HL-60/S4 treated with retinoic acid at 250 ng/mL for 4 days and 3 days (cell line): ENCODE measurements around the gene GPR4.
"Not testable (repeated sequence)": the region's sequence is repeated elsewhere in the genome, so short reads cannot be mapped to it uniquely, and the experiment has no call there.

ENCODE experiments used
- in situ Hi-C: fragments of 300-500 bp; cut with MboI; formaldehyde crosslinking; loops from 2 replicates; pipeline ENCODE4 v1.7.0; 2022; ENCODE audit warnings: low sequenced_read_pairs

Gene GPR4

DNA sequence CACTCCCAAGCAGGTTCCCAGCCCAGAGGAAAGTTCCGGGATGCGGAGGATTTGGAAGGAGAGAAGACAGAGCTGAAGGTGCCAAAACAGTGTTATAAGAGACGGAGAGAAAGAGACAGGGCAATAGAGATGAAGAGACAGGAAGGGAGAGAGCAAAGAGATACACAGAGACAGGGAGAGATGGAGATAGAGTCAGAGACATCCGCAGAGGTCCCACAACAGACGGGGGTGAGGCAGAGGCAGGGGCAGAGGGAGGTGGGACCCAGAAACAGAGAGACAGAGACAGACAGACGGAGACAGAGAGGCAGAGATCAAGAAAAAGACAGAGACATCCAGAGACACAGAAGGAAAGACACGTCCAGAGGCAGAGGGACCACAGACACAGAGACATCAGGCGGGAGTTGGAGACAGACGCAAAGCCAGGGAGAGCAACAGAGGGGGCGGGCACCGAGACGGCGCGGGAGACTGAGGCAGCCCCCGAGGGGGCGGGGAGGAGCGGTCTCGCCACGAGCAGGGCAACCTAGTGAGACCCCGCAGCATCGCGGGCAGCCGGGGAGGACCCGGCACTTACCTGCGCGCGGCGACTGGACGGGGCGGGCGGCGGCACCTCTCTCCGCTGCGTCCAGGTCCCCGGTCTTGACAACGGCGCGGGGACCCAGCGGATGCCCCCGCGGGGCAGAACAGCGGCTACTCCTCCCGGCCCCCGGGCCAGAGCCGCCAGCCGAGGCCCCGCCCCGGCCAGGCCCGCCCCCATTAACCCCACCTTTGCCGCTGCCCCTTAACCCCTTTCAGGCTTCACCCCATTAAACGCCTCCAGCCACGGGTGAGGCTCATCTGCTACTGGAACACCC is at the start of gene GPR4:
TSS of gene GPR4 (minus strand) at position 689 of the 851 bp plus-strand sequence. CDS start 10,346 bp downstream, outside the sequence.
- in situ Hi-C loops: no loop called here

GRCh38 chr19:45650722-45651121 is 48.7 kb upstream of the GPR4 start:
- in situ Hi-C loops: no loop called here

GRCh38 chr19:45646345-45646698 is 44.3 kb upstream of the GPR4 start:
- in situ Hi-C loops: no loop called here

- in situ Hi-C loops: no loop called here
These were observed 43.8 kb upstream of the GPR4 start for GRCh38 chr19:45645631-45646344.

- in situ Hi-C loops: no loop called here
These were observed 43.1 kb upstream of the GPR4 start for GRCh38 chr19:45645068-45645630.

DNA sequence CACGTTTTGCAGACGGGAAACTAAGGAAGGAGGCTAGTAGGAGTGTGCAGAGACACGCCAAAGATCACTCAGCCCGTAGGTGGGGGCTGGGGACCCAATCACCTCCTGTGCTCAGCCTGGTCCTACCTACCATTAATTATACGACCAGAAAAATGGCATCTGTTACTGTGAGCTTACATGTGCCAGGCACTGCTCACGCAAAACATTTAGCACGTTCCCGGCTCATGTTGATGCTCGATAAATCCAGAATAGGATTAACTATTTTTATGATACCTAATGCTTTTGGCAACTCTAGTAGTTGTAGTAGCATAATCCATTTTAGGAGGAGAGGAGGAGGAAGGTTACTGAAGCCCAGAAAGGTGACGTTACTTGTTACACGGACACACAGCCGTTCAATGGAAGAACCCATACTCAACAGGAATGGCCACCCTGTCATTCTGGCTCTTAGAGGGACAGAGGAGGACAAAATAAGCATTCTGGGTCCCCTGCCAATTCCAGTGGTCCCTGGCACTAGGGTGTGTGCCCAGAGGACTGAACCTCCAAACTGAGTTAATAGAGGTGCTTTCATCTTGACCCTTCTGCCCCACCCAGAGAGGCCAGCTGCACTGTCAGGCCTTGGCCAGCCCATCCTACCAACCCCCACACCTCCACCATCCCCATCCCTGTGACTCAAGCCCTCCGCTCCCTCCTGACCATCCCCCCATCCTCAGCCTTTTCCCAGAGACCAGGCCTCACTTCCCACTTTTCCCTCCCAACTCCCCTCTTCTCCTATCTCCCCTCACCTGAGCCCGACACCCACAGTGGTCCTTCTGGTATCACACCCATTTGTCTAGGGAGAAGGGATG is 42.1 kb upstream of the GPR4 start:
- in situ Hi-C loops: no loop called here

DNA sequence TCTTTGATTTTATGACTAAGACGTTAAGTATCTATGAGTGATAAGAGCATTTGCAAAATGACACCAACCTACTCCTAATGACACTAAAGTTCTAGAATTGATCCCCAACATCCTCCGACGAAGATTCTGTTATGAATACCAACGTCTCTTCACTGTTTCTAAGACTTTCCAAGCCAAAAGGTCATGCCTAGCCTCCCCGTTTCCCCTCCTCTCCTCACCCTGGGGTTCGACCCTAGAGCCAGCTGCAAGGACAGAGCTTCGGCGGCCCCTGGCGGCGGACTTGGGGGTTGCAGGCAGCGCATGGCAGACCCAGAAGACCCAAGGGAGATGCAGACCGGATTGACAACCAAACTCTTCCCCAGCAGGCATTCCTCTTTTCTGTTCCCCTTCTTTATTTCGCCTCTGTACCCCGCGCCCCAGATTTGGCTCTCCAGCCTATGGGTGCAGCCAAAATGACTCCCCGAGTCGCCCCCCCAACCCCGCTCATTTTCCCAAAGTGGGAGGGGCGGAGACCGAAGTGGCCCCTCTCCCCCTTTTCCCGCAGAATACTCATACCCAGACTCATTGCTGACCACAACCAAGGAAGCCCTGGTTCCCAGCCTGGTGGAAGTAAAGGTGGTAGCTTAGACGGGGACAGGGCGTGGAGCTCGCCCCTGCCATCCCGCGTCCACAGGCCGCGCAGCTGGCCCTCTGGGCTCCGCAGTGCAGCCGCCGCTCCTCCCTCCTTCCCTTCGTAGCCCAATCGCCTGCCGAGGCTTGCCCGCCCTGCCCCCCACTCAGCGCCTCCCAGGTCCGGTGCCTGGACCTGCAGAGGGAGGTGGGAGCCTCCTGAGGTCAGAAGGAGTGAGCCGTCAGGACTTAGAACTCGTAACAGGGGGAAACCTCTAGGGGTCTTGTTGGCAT is 41.3 kb upstream of the GPR4 start:
- in situ Hi-C loops: no loop called here

DNA sequence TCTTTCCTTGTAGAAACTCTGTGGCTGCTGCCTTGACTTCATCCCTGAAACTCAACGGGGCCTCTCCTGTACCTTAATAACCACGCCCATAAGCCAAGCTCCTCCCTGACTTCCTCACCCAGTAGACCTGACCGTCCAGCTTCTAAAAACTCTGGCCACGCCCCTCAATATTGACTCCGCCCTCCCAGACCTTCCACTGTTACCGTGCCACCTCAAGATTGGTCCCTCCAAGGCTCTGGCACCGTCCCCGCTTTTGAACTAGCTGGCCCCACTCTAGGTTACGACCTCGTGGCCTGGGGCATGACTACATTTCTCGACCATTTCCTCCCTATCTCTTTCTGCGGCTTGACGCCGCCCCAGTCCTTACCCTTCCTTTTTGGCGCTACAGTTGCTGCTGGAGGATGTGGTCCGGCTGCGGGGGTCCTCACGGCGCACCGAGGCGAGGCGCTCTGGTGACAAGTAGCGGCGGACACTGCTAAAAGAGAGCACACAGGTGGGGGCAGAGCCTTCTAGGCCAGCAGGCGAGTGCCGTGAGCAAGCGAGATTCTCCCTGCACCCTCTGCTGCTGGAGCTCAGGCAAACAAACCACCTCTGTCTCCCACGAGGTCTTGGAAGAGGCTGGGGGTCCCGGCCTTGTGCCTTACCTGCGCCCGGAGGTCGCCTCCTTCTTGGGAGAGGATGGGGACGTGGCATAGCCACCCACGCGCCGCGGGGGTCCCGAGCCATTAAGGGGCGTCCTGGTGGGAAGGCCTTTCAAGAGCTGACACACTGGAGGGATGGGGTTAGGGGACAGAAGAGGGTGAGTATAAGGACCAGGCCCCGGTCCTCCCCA is 39.5 kb upstream of the GPR4 start:
- in situ Hi-C loops: no loop called here

GRCh38 chr19:45640849-45641273 is 38.8 kb upstream of the GPR4 start:
- in situ Hi-C loops: no loop called here

DNA sequence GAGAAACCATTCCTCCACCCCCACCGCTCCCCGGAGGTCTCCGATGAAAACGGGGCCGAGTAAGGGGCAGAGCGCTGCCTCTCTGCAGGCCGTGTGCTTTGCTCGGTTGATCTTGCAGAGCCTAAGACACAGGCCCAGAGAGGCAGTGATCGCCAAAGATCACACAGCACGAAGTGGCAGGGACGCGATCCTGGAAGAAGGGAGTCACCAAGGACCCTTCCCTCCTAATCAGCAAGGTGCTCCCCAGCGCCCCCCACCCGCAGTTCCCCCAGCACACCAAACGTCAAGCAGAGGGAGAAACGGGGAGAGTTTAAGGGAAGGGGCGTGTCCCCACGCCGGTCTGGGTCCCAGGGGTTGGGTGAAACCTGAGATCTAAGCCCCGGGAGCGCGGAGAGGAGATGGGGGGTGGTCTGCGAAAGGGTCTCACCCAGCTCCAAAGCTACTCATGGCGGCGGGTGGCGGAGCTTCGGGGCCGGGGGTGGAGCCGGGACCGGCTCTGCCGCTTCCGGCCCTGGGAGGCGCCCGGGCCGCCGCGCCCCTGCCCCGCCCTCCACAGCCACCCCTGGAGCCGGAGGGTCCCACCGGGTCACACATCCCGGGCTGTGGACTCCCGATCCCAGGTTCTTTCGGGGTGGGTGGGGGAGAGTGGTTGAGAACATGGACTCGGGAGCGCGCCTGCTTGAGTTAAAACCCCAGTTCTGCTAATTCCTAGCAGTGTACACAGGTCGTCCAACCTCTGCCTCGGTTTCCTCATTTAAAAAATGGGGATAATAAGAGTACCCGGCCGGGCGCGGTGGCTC is 37.1 kb upstream of the GPR4 start, which contains the start of gene EML2:
TSS of gene EML2 (minus strand) at position 468 of the 800 bp plus-strand sequence. CDS start at position 447, 21 bp downstream.
- in situ Hi-C loops: no loop called here

DNA sequence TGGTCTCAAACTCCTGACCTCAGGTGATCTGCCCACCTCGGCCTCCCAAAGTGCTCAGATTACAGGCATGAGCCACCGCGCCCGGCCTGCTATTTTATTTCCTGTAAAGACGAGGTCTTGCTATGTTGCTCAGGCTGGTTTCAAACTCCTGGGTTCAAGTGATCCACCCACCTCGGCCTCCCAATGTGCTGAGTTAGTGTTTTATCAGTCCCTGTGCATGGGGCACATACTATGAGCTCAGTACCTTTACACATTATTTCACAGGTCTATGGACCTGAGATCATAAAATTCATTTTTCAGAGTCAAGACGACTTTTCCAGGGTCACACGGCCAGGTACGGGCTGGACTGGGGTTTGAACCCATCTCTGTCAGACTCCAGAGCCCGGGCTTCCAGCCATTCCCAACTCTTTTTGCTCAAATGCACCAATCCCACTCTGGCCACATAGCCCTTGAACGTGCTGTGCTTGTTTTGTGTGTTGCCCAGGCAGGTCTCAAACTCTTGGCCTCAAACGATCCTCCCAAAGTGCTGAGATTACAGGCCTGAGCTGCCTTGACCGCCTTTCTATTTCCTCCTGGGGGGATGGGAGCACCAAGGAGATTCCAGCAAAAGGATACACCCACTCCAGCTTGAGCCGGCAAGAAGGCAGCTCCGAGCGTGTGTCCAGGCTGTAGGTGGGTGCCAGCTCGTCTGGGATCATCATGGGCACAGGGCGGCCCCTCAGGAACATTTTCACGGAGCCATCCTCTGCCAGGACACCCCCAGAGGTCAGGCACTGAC is 36.1 kb upstream of the GPR4 start:
- in situ Hi-C loops: no loop called here

- in situ Hi-C loops: no loop called here
These were observed 34.9 kb upstream of the GPR4 start for GRCh38 chr19:45636902-45637301.

DNA sequence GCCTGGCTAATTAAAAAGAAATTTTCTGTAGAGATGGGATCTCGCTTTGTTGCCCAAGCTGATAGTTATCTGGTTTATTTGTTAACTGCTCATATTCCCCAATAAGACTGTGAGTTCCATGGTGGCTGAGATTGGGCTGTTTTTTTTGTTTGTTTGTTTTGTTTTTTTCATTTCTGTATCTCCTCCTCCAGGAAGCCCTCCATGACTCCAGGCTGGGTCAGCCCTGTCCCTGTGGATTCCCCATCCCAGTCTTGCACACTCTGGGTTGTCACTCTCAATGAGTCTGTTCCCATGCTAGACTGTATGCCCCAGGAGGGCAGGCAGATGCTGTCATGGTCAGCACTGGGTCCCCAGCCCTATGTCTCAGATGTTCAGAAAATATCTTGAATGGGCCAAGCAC is 34.3 kb upstream of the GPR4 start:
- in situ Hi-C loops: no loop called here

GRCh38 chr19:45632468-45633196 is 30.6 kb upstream of the GPR4 start:
- in situ Hi-C loops: no loop called here

GRCh38 chr19:45630463-45630862 is 28.5 kb upstream of the GPR4 start:
- in situ Hi-C loops: no loop called here

DNA sequence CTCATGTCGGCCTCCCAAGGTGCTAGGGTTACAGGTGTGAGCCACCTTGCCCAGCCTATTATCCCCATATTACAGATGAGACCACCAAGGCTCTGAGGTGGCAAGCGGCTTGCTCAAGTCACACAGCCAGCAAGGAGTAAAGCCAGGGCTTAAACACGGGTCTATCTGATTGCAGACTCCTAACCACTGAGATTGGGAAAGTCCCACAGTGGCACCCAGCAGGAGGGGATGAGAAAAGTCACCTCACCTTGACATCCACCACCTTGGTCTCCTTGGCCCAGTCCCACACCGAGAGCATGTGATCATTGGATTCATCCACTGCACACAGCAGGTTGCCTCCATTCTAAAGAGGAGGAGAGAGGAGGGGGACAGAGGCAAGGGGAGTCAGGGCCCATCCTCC is 27.7 kb upstream of the GPR4 start:
- in situ Hi-C loops: no loop called here

- in situ Hi-C loops: not testable (repeated sequence)
These were observed 26.2 kb upstream of the GPR4 start for GRCh38 chr19:45628219-45628618.
